ENCODE data around the gene DYNC1I1.

The DYNC1I1 gene

GRCh38 chr7:95766657-95767056 is 5.7 kb upstream of the DYNC1I1 start:
- Histone ChIP-seq H3K4me3 (ENCODE audit: low read length) (no peak overlapping the region), H3K4me1 (ENCODE audit: control insufficient read depth, insufficient read depth, low read length) (no peaks in the 10 kb centered on the region), H3K9ac (ENCODE audit: low read length) (no peak overlapping the region), H3K9me3 (ENCODE audit: control insufficient read depth, low read length) (no peaks in the 10 kb centered on the region), H3K36me3 (ENCODE audit: control insufficient read depth, insufficient read depth, low read length) (no peaks in the 10 kb centered on the region), H3K27me3 (ENCODE audit: control insufficient read depth, insufficient read depth, low read length) (peaks cover 2% of the 10 kb centered on the region)

GRCh38 chr7:95772771-95773581 is 622 bp downstream of the DYNC1I1 start:
- Histone ChIP-seq H3K27me3 (ENCODE audit: control insufficient read depth, insufficient read depth, low read length) (peaks cover 20% of the 10 kb centered on the region), H3K36me3 (ENCODE audit: control insufficient read depth, insufficient read depth, low read length) (no peaks in the 10 kb centered on the region), H3K4me3 (ENCODE audit: low read length) (no peak overlapping the region), H3K4me1 (ENCODE audit: control insufficient read depth, insufficient read depth, low read length) (no peaks in the 10 kb centered on the region), H3K9me3 (ENCODE audit: control insufficient read depth, low read length) (no peaks in the 10 kb centered on the region), H3K9ac (ENCODE audit: low read length) (peak overlapping the region; percentile 49)

- Histone ChIP-seq H3K27me3 (ENCODE audit: control insufficient read depth, insufficient read depth, low read length) (peaks cover 20% of the 10 kb centered on the region), H3K36me3 (ENCODE audit: control insufficient read depth, insufficient read depth, low read length) (no peaks in the 10 kb centered on the region), H3K4me3 (ENCODE audit: low read length) (no peak overlapping the region), H3K4me1 (ENCODE audit: control insufficient read depth, insufficient read depth, low read length) (no peaks in the 10 kb centered on the region), H3K9ac (ENCODE audit: low read length) (no peak overlapping the region), H3K9me3 (ENCODE audit: control insufficient read depth, low read length) (no peaks in the 10 kb centered on the region)
Observed at GRCh38 chr7:95776561-95777185, 4.3 kb downstream of the DYNC1I1 start.

- Histone ChIP-seq H3K27me3 (ENCODE audit: control insufficient read depth, insufficient read depth, low read length) (peaks cover 20% of the 10 kb centered on the region), H3K9ac (ENCODE audit: low read length) (no peak overlapping the region), H3K9me3 (ENCODE audit: control insufficient read depth, low read length) (no peaks in the 10 kb centered on the region), H3K4me3 (ENCODE audit: low read length) (no peak overlapping the region), H3K4me1 (ENCODE audit: control insufficient read depth, insufficient read depth, low read length) (no peaks in the 10 kb centered on the region), H3K36me3 (ENCODE audit: control insufficient read depth, insufficient read depth, low read length) (no peaks in the 10 kb centered on the region)
Observed at GRCh38 chr7:95777269-95777668, 4.9 kb downstream of the DYNC1I1 start.

GRCh38 chr7:95780665-95781064 is 8.3 kb downstream of the DYNC1I1 start:
- Histone ChIP-seq H3K4me1 (ENCODE audit: control insufficient read depth, insufficient read depth, low read length) (no peaks in the 10 kb centered on the region), H3K4me3 (ENCODE audit: low read length) (no peak overlapping the region)

GRCh38 chr7:95781961-95782586 is 9.7 kb downstream of the DYNC1I1 start:
- Histone ChIP-seq H3K9me3 (ENCODE audit: control insufficient read depth, low read length) (no peaks in the 10 kb centered on the region), H3K36me3 (ENCODE audit: control insufficient read depth, insufficient read depth, low read length) (no peaks in the 10 kb centered on the region), H3K27me3 (ENCODE audit: control insufficient read depth, insufficient read depth, low read length) (no peaks in the 10 kb centered on the region), H3K4me3 (ENCODE audit: low read length) (no peak overlapping the region), H3K4me1 (ENCODE audit: control insufficient read depth, insufficient read depth, low read length) (no peaks in the 10 kb centered on the region), H3K9ac (ENCODE audit: low read length) (no peak overlapping the region)

More at GRCh38 chr7:95780665-95781064, 8.3 kb downstream of the DYNC1I1 start:
- Histone ChIP-seq H3K27me3 (ENCODE audit: control insufficient read depth, insufficient read depth, low read length) (no peaks in the 10 kb centered on the region), H3K9me3 (ENCODE audit: control insufficient read depth, low read length) (no peaks in the 10 kb centered on the region), H3K36me3 (ENCODE audit: control insufficient read depth, insufficient read depth, low read length) (no peaks in the 10 kb centered on the region), H3K9ac (ENCODE audit: low read length) (no peak overlapping the region)

- Histone ChIP-seq H3K27me3 (ENCODE audit: control insufficient read depth, insufficient read depth, low read length) (no peaks in the 10 kb centered on the region), H3K4me3 (ENCODE audit: low read length) (no peak overlapping the region), H3K9me3 (ENCODE audit: control insufficient read depth, low read length) (no peaks in the 10 kb centered on the region)
Observed at GRCh38 chr7:95784796-95785195, 12.4 kb downstream of the DYNC1I1 start.

GRCh38 chr7:95788258-95788657 is 15.9 kb downstream of the DYNC1I1 start:
- no peaks in the 10 kb centered on the region for H3K4me1 ChIP-seq (ENCODE audit: control insufficient read depth, insufficient read depth, low read length)
- no peak overlapping the region for H3K9ac ChIP-seq (ENCODE audit: low read length)
- no peak overlapping the region for H3K4me3 ChIP-seq (ENCODE audit: low read length)
- H3K27me3 ChIP-seq (ENCODE audit: control insufficient read depth, insufficient read depth, low read length): no peaks in the 10 kb centered on the region
- no peaks in the 10 kb centered on the region for H3K9me3 ChIP-seq (ENCODE audit: control insufficient read depth, low read length)
- no peaks in the 10 kb centered on the region for H3K36me3 ChIP-seq (ENCODE audit: control insufficient read depth, insufficient read depth, low read length)

More at GRCh38 chr7:95784796-95785195, 12.4 kb downstream of the DYNC1I1 start:
- Histone ChIP-seq H3K4me1 (ENCODE audit: control insufficient read depth, insufficient read depth, low read length) (no peaks in the 10 kb centered on the region), H3K9ac (ENCODE audit: low read length) (no peak overlapping the region), H3K36me3 (ENCODE audit: control insufficient read depth, insufficient read depth, low read length) (no peaks in the 10 kb centered on the region)

GRCh38 chr7:95788884-95789283 is 16.5 kb downstream of the DYNC1I1 start:
- Histone ChIP-seq H3K27me3 (ENCODE audit: control insufficient read depth, insufficient read depth, low read length) (no peaks in the 10 kb centered on the region), H3K4me3 (ENCODE audit: low read length) (no peak overlapping the region), H3K9me3 (ENCODE audit: control insufficient read depth, low read length) (no peaks in the 10 kb centered on the region), H3K4me1 (ENCODE audit: control insufficient read depth, insufficient read depth, low read length) (no peaks in the 10 kb centered on the region), H3K9ac (ENCODE audit: low read length) (no peak overlapping the region), H3K36me3 (ENCODE audit: control insufficient read depth, insufficient read depth, low read length) (no peaks in the 10 kb centered on the region)

GRCh38 chr7:95793658-95794057 is 21.3 kb downstream of the DYNC1I1 start:
- no peaks in the 10 kb centered on the region for H3K27me3 ChIP-seq (ENCODE audit: control insufficient read depth, insufficient read depth, low read length)
- H3K9ac ChIP-seq (ENCODE audit: low read length): no peak overlapping the region
- no peaks in the 10 kb centered on the region for H3K4me1 ChIP-seq (ENCODE audit: control insufficient read depth, insufficient read depth, low read length)
- H3K36me3 ChIP-seq (ENCODE audit: control insufficient read depth, insufficient read depth, low read length): no peaks in the 10 kb centered on the region
- H3K4me3 ChIP-seq (ENCODE audit: low read length): no peak overlapping the region
- H3K9me3 ChIP-seq (ENCODE audit: control insufficient read depth, low read length): no peaks in the 10 kb centered on the region

- Histone ChIP-seq H3K9ac (ENCODE audit: low read length) (no peak overlapping the region), H3K9me3 (ENCODE audit: control insufficient read depth, low read length) (no peaks in the 10 kb centered on the region), H3K4me1 (ENCODE audit: control insufficient read depth, insufficient read depth, low read length) (no peaks in the 10 kb centered on the region), H3K36me3 (ENCODE audit: control insufficient read depth, insufficient read depth, low read length) (no peaks in the 10 kb centered on the region), H3K27me3 (ENCODE audit: control insufficient read depth, insufficient read depth, low read length) (no peaks in the 10 kb centered on the region), H3K4me3 (ENCODE audit: low read length) (no peak overlapping the region)
Observed at GRCh38 chr7:95794917-95795515, 22.7 kb downstream of the DYNC1I1 start.

- no peaks in the 10 kb centered on the region for H3K27me3 ChIP-seq (ENCODE audit: control insufficient read depth, insufficient read depth, low read length)
- H3K9ac ChIP-seq (ENCODE audit: low read length): no peak overlapping the region
- no peaks in the 10 kb centered on the region for H3K4me1 ChIP-seq (ENCODE audit: control insufficient read depth, insufficient read depth, low read length)
- H3K4me3 ChIP-seq (ENCODE audit: low read length): no peak overlapping the region
- H3K36me3 ChIP-seq (ENCODE audit: control insufficient read depth, insufficient read depth, low read length): no peaks in the 10 kb centered on the region
- H3K9me3 ChIP-seq (ENCODE audit: control insufficient read depth, low read length): no peaks in the 10 kb centered on the region
Observed at GRCh38 chr7:95796617-95797016, 24.3 kb downstream of the DYNC1I1 start.

Measured in mucosa of stomach (tissue), 1 donor.